Keratinocyte (primary cell): Measurements from ENCODE around the gene TNFRSF25. TPM values are rescaled to one million over a fixed set of nuclear protein-coding genes. Genes with fewer than 3 reads are reported as not detected.
A peak's percentile ranks its signal among the peaks of the same experiment; 100 is the strongest.
"Not testable (repeated sequence)": the region's sequence is repeated elsewhere in the genome, so short reads cannot be mapped to it uniquely, and the experiment has no call there.

Experiments used
- DNase-seq: peaks from one replicate; pipeline ENCODE4 v3.0.0-alpha.2; 2011; ENCODE audit warnings: low read depth, missing footprints, low spot score
- FAIRE-seq: peaks from 2 replicates; lab custom pipeline; 2011; peaks lifted over from hg19 to GRCh38; lab: Jason Lieb, UNC
- H2AFZ ChIP-seq: 2 replicates; pipeline ENCODE4 v1.6.0; 2012; ENCODE audit warnings: low read length, control low read depth, inconsistent platforms; ENCODE audit not compliant: control insufficient read depth
- H3K27ac ChIP-seq: 2 replicates; pipeline ENCODE4 v1.5.1; 2011; ENCODE audit warnings: low read length; ENCODE audit not compliant: control insufficient read depth, insufficient read depth
- H3K27me3 ChIP-seq: 3 replicates; pipeline ENCODE4 v1.6.0; 2011; ENCODE audit warnings: low read length; ENCODE audit not compliant: control insufficient read depth, insufficient read depth; ENCODE audit errors: extremely low read depth
- H3K36me3 ChIP-seq, 2 experiments: 2 replicates in 1 of 2; 3 replicates in 1 of 2; pipeline ENCODE4 v1.5.1; 2011; ENCODE audit warnings: low read length in 2 of 2, mild to moderate bottlenecking in 1 of 2; ENCODE audit not compliant: control insufficient read depth in 2 of 2, insufficient read depth in 2 of 2; ENCODE audit errors: extremely low read depth in 1 of 2
- H3K4me1 ChIP-seq: 3 replicates; pipeline ENCODE4 v1.5.1; 2011; ENCODE audit warnings: low read length; ENCODE audit not compliant: control insufficient read depth, insufficient read depth; ENCODE audit errors: extremely low read depth
- H3K4me2 ChIP-seq: 3 replicates; pipeline ENCODE4 v1.6.0; 2011; ENCODE audit warnings: low read depth, low read length; ENCODE audit not compliant: control insufficient read depth, insufficient read depth; ENCODE audit errors: extremely low read depth
- H3K4me3 ChIP-seq, 3 experiments: fragments of 200-600 bp in 1 of 3; sonication (generic) in 1 of 3; 2 replicates in 2 of 3; 3 replicates in 1 of 3; pipeline ENCODE4 v1.5.1; 2011 to 2016; ENCODE audit warnings: low read length in 3 of 3, mild to moderate bottlenecking in 3 of 3, control low read depth in 2 of 3, inconsistent platforms in 1 of 3, low read depth in 1 of 3, mixed read lengths in 1 of 3, mixed run types in 1 of 3, moderate library complexity in 1 of 3; ENCODE audit not compliant: control insufficient read depth in 2 of 3, insufficient read depth in 2 of 3; ENCODE audit errors: extremely low read depth in 1 of 3
- H3K79me2 ChIP-seq: 2 replicates; pipeline ENCODE4 v1.6.0; 2012; ENCODE audit warnings: low read length; ENCODE audit not compliant: control insufficient read depth, insufficient read depth
- H3K9ac ChIP-seq: 3 replicates; pipeline ENCODE4 v1.6.0; 2011; ENCODE audit warnings: low read length; ENCODE audit not compliant: control insufficient read depth, insufficient read depth; ENCODE audit errors: extremely low read depth
- H3K9me1 ChIP-seq: 3 replicates; pipeline ENCODE4 v1.6.0; 2011; ENCODE audit warnings: low read length; ENCODE audit not compliant: control insufficient read depth, insufficient read depth; ENCODE audit errors: extremely low read depth
- H3K9me3 ChIP-seq: 2 replicates; pipeline ENCODE4 v1.5.1; 2012; ENCODE audit warnings: low read depth, low read length; ENCODE audit not compliant: control insufficient read depth
- H4K20me1 ChIP-seq: 3 replicates; pipeline ENCODE4 v1.6.0; 2011; ENCODE audit warnings: low read length; ENCODE audit not compliant: control insufficient read depth, insufficient read depth; ENCODE audit errors: extremely low read depth
- EZH2 ChIP-seq: IDR thresholded peaks from one replicate; pipeline ENCODE4 v1.6.1; 2012; ENCODE audit warnings: inconsistent platforms, mild to moderate bottlenecking, low read length, moderate library complexity
- dilution Hi-C: fragments of 300-500 bp; cut with MboI; formaldehyde crosslinking; loops from one replicate; pipeline ENCODE4 v1.7.0; 2020; ENCODE audit warnings: low sequenced_read_pairs; ENCODE audit not compliant: extremely low pct_ligation_motif_present
- polyA plus RNA-seq, 5 experiments: library from polyadenylated mRNA; depleted of rRNA in 3 of 5; stranded (reverse) in 3 of 5; stranded (forward) in 1 of 5; unstranded in 1 of 5; fragments of >200 nt; gene quantifications; 1 replicate in 1 of 5; 2 replicates in 3 of 5; 3 replicates in 1 of 5; pipeline versions ENCODE4 v1.2.1 to v1.2.3, GENCODE V29; 2011 to 2012; ENCODE audit warnings: missing spikeins in 2 of 5, low read depth in 1 of 5, low replicate concordance in 1 of 5
- TF ChIP-seq, protein P1 (sequence below), 3 experiments: IDR thresholded peaks in 1 of 3; conservative IDR thresholded peaks in 1 of 3; optimal IDR thresholded peaks in 1 of 3; 2 replicates in 2 of 3; 3 replicates in 1 of 3; pipeline versions ENCODE3 to v1.5.1; 2011; ENCODE audit warnings: low read length in 3 of 3, mild to moderate bottlenecking in 3 of 3, moderate library complexity in 2 of 3, control low read depth in 1 of 3, inconsistent platforms in 1 of 3; ENCODE audit not compliant: insufficient read depth in 2 of 3; ENCODE audit errors: extremely low read depth in 1 of 3

The TNFRSF25 gene
- polyA plus RNA-seq, 1 donor (not counting 4 experiments of a cell fraction or from before 2014, with no cell fraction given), result 12.4 TPM

DNA sequence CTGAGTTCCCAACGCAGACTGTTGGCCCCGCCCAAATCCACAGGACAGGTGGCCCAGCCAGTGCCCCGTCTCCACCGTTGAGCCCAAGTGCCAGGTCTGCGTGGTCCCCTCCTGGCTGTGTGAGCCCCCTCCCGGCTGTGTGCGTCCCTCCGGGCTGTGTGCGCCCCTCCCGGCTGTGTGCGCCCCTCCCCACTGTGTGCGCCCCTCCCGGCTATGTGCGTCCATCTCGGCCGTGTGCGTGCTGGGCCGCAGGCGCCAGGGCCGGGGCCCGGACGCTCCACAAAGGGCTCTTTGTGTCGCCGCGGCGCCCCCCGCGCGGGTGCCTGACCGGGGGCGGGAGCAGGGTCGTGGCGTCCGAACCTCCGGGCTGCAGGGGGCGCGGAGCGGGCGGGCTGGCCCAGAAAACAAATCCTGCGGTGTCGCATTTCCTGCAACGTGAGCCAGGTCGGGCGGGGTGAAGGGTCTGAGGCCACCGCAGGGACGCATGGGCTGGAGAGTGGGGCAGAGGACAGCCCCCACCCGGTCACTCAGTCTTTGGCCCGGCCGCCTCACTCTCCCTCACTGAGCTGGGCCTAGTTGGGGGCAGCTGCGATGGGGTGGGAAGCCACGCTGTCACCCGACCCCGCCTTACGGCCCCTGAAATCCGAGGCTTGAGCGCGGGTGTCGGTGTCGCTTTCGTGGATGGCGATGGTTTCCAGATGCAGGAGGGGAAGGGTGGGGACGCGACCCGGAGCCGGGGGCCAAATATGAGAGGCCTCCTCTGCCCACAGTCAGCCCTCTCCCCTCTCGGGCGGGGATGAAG is 18.8 kb downstream of the TNFRSF25 start:
- dilution Hi-C loops, result no loop called here

DNA sequence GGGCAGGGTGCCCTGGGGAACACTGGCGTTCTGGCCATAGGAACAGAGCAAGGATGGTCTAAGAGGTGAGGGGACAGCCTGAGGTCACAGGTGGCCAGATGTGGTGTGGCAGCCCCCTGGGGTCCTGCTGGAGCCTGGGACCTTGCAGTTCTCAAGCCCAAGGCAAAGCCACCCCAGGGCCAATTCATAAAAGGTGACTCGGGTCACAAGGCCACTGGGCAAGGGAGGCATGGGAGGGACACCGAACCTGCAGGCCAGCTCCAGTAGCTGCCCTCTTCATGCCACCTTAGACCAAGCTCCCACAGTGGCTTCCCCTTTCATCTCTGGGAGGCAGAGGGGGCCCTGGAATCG is 19.3 kb downstream of the TNFRSF25 start:
- Histone ChIP-seq H3K4me2 (no peak overlapping the region), H3K36me3 (no peaks in the 10 kb centered on the region), H3K4me3 (no peak overlapping the region), H3K9me3 (no peaks in the 10 kb centered on the region), H4K20me1 (no peaks in the 10 kb centered on the region), H3K27me3 (peaks cover 43% of the 10 kb centered on the region), H3K27ac (no peak overlapping the region), H3K9me1 (no peaks in the 10 kb centered on the region), H2AFZ (no peak overlapping the region), H3K9ac (no peak overlapping the region), H3K4me1 (no peaks in the 10 kb centered on the region), H3K79me2 (no peaks in the 10 kb centered on the region)
- TF ChIP-seq, protein P1, sequence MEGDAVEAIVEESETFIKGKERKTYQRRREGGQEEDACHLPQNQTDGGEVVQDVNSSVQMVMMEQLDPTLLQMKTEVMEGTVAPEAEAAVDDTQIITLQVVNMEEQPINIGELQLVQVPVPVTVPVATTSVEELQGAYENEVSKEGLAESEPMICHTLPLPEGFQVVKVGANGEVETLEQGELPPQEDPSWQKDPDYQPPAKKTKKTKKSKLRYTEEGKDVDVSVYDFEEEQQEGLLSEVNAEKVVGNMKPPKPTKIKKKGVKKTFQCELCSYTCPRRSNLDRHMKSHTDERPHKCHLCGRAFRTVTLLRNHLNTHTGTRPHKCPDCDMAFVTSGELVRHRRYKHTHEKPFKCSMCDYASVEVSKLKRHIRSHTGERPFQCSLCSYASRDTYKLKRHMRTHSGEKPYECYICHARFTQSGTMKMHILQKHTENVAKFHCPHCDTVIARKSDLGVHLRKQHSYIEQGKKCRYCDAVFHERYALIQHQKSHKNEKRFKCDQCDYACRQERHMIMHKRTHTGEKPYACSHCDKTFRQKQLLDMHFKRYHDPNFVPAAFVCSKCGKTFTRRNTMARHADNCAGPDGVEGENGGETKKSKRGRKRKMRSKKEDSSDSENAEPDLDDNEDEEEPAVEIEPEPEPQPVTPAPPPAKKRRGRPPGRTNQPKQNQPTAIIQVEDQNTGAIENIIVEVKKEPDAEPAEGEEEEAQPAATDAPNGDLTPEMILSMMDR (optimal IDR thresholded peaks at IDR 0.05 in 1 of 3, IDR thresholded peaks at IDR 0.05 in 1 of 3, conservative IDR thresholded peaks at IDR 0.05 in 1 of 3; ENCODE audit: extremely low read depth in 1 of 3, insufficient read depth in 2 of 3, low read length in 3 of 3), result no peak
- no peak for TF ChIP-seq EZH2
- FAIRE-seq (no peak), DNase-seq (no peak)
- dilution Hi-C loops, result no loop called here

More for the DNA sequence above, 18.8 kb downstream of the TNFRSF25 start:
- Histone ChIP-seq H3K4me2 (no peak overlapping the region), H3K4me1 (no peaks in the 10 kb centered on the region), H3K27me3 (peaks cover 43% of the 10 kb centered on the region), H4K20me1 (no peaks in the 10 kb centered on the region), H3K9me3 (no peaks in the 10 kb centered on the region), H3K9ac (no peak overlapping the region), H3K79me2 (no peaks in the 10 kb centered on the region), H2AFZ (no peak overlapping the region), H3K4me3 (no peak overlapping the region), H3K9me1 (no peaks in the 10 kb centered on the region), H3K36me3 (no peaks in the 10 kb centered on the region), H3K27ac (no peak overlapping the region)
- TF ChIP-seq EZH2, result peak; percentile 95
- TF ChIP-seq, protein P1 (optimal IDR thresholded peaks at IDR 0.05 in 1 of 3, IDR thresholded peaks at IDR 0.05 in 1 of 3, conservative IDR thresholded peaks at IDR 0.05 in 1 of 3; ENCODE audit: extremely low read depth in 1 of 3, insufficient read depth in 2 of 3, low read length in 3 of 3), result no peak
- DNase-seq (no peak), FAIRE-seq (no peak)

DNA sequence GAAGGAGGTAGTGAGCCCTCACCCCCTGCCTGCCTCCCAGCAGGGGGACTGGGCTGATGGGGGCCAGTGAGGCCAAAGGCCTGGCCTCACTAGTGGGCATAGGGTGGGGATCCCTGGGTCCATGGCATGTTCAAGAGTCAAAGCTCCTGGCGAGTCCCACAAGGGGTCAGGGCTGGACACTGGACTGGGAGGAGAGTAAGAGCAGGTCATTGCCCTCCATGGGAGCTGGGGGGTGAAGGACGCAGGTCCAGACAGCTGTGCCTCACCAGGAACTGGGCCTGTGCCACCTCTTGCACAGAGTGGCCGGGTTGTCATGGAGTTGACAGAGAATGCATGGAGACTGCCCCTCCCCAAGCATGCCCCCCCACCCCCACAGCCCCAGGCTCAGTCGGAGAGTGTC is 20.0 kb downstream of the TNFRSF25 start:
- dilution Hi-C loops, FAIRE-seq: not testable (repeated sequence)
- peaks cover 40% of the 10 kb centered on the region for H3K27me3 ChIP-seq

More for the DNA sequence above, 20.0 kb downstream of the TNFRSF25 start:
- H3K36me3 ChIP-seq, H3K79me2 ChIP-seq, H3K9me3 ChIP-seq, H3K27ac ChIP-seq, H3K9ac ChIP-seq, H3K4me2 ChIP-seq, DNase-seq, H4K20me1 ChIP-seq, H3K4me3 ChIP-seq, H2AFZ ChIP-seq, H3K9me1 ChIP-seq, H3K4me1 ChIP-seq: not testable (repeated sequence)
